Bronchial epithelial cell (primary cell): ENCODE results near the gene TEX38. TPM values are rescaled to one million over a fixed set of nuclear protein-coding genes. Genes with fewer than 3 reads are reported as not detected.

Source experiments
- DNase-seq: peaks from one replicate; pipeline ENCODE4 v3.0.0-alpha.2; 2010; ENCODE audit warnings: low read depth
- FAIRE-seq: peaks from 2 replicates; lab custom pipeline; 2011; peaks lifted over from hg19 to GRCh38; lab: Jason Lieb, UNC
- H3K27me3 ChIP-seq: 2 replicates; pipeline ENCODE4 v1.5.1; 2011; ENCODE audit warnings: low read length; ENCODE audit not compliant: control insufficient read depth, insufficient read depth
- H3K36me3 ChIP-seq: 2 replicates; pipeline ENCODE4 v1.5.1; 2011; ENCODE audit warnings: low read length; ENCODE audit not compliant: control insufficient read depth, insufficient read depth
- H3K4me3 ChIP-seq: 2 replicates; pipeline ENCODE4 v1.5.1; 2011; ENCODE audit warnings: mild to moderate bottlenecking, low read depth, low read length, control low read depth
- total RNA-seq: library from RNA; depleted of rRNA; stranded (reverse); fragments of >200 nt; gene quantifications from 2 replicates; pipeline ENCODE4 v1.2.1, GENCODE V29; 2014
- TF ChIP-seq, protein P1 (sequence below): IDR thresholded peaks from 2 replicates; pipeline ENCODE4 v1.5.1; 2011; ENCODE audit warnings: mild to moderate bottlenecking, moderate library complexity, low read length, control low read depth, inconsistent platforms; ENCODE audit not compliant: insufficient read depth, severe bottlenecking

TEX38 gene
- total RNA-seq, 1 donor from 2014 or later: not detected

DNA sequence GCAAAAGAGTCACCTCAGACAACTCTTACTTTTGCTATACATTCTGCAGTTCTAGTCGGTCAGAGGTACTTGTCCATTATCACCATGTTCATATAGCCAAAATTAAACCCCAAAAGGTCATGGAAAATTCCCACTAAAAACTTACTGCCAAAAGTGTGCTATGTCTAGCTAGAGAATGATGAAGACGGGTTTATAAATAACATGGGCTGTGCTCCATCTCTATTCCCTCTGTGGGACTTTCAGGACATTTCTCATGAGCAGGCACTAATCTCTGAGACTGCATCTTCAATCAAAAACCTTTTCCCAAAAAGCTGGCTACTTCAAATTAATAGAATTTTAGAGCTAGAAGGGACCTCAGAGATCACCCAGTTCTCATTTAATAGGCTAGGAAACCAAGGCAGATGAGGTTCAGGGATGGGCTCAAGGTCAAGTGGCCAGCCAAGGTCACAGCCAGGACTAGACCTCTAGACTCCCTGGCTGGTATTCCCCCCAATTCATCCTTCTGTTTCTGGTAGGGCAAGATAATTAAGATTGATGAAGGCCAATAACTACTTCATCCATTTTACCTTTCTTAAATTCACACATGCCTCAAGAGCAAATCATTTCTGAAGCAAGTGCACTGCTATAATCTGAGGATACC, 34.1 kb upstream of the TEX38 start:
- H3K4me3 ChIP-seq: no peak overlapping the region
- DNase-seq (no peak), FAIRE-seq (no peak)
- H3K36me3 ChIP-seq: peaks cover 10% of the 10 kb centered on the region
- no peaks in the 10 kb centered on the region for H3K27me3 ChIP-seq
- TF ChIP-seq, protein P1, sequence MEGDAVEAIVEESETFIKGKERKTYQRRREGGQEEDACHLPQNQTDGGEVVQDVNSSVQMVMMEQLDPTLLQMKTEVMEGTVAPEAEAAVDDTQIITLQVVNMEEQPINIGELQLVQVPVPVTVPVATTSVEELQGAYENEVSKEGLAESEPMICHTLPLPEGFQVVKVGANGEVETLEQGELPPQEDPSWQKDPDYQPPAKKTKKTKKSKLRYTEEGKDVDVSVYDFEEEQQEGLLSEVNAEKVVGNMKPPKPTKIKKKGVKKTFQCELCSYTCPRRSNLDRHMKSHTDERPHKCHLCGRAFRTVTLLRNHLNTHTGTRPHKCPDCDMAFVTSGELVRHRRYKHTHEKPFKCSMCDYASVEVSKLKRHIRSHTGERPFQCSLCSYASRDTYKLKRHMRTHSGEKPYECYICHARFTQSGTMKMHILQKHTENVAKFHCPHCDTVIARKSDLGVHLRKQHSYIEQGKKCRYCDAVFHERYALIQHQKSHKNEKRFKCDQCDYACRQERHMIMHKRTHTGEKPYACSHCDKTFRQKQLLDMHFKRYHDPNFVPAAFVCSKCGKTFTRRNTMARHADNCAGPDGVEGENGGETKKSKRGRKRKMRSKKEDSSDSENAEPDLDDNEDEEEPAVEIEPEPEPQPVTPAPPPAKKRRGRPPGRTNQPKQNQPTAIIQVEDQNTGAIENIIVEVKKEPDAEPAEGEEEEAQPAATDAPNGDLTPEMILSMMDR: no peak

DNA sequence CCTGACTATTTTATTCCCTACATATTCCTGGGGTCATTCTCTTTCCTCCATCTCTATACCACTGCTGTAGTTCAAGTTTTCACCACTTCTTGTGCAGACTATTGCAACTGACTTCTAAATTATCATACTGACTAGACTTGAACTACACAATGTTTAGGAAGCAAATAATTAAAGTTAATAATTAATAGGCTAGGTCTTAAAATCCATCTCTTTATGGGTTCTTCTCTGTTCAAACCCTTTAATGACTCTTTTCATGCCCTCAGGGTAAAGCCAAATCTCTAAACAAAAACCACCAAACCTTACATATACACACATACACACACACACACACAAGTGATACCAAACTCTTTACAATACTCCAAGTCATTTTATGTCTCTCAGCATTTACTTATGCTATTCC, 32.7 kb upstream of the TEX38 start:
- FAIRE-seq: no peak

GRCh38 chr1:46639547-46639946, 32.1 kb upstream of the TEX38 start:
- no peak overlapping the region for H3K4me3 ChIP-seq
- FAIRE-seq (no peak), DNase-seq (peak; percentile 84)
- no peaks in the 10 kb centered on the region for H3K27me3 ChIP-seq
- TF ChIP-seq, protein P1: no peak
- peaks cover 7% of the 10 kb centered on the region for H3K36me3 ChIP-seq

More for the DNA sequence above, 32.7 kb upstream of the TEX38 start:
- Histone ChIP-seq H3K27me3 (no peaks in the 10 kb centered on the region), H3K4me3 (no peak overlapping the region), H3K36me3 (peaks cover 10% of the 10 kb centered on the region)
- TF ChIP-seq, protein P1: no peak
- DNase-seq: no peak

GRCh38 chr1:46642115-46642680, 29.5 kb upstream of the TEX38 start:
- Histone ChIP-seq H3K36me3 (no peaks in the 10 kb centered on the region), H3K4me3 (no peak overlapping the region), H3K27me3 (no peaks in the 10 kb centered on the region)
- FAIRE-seq (no peak), DNase-seq (no peak)
- TF ChIP-seq, protein P1: no peak

- H3K4me3 ChIP-seq: no peak overlapping the region
- H3K27me3 ChIP-seq: no peaks in the 10 kb centered on the region
- TF ChIP-seq, protein P1: no peak
- FAIRE-seq (no peak), DNase-seq (peak; percentile 83)
- no peaks in the 10 kb centered on the region for H3K36me3 ChIP-seq
These were observed 28.3 kb upstream of the TEX38 start for GRCh38 chr1:46643368-46643775.
